GM12874 (cell line): Measurements from ENCODE around the gene LRRC53.

Experiments
- TF ChIP-seq, protein P1 (sequence below): IDR thresholded peaks from 2 replicates; pipeline ENCODE4 v1.5.1; 2011; ENCODE audit warnings: low read depth, mild to moderate bottlenecking, control low read depth, low read length, moderate library complexity; ENCODE audit not compliant: insufficient read depth

LRRC53 gene

GRCh38 chr1:74430342-74430934 lies 82.0 kb downstream of the LRRC53 start:
- TF ChIP-seq, protein P1, sequence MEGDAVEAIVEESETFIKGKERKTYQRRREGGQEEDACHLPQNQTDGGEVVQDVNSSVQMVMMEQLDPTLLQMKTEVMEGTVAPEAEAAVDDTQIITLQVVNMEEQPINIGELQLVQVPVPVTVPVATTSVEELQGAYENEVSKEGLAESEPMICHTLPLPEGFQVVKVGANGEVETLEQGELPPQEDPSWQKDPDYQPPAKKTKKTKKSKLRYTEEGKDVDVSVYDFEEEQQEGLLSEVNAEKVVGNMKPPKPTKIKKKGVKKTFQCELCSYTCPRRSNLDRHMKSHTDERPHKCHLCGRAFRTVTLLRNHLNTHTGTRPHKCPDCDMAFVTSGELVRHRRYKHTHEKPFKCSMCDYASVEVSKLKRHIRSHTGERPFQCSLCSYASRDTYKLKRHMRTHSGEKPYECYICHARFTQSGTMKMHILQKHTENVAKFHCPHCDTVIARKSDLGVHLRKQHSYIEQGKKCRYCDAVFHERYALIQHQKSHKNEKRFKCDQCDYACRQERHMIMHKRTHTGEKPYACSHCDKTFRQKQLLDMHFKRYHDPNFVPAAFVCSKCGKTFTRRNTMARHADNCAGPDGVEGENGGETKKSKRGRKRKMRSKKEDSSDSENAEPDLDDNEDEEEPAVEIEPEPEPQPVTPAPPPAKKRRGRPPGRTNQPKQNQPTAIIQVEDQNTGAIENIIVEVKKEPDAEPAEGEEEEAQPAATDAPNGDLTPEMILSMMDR = no peak

DNA sequence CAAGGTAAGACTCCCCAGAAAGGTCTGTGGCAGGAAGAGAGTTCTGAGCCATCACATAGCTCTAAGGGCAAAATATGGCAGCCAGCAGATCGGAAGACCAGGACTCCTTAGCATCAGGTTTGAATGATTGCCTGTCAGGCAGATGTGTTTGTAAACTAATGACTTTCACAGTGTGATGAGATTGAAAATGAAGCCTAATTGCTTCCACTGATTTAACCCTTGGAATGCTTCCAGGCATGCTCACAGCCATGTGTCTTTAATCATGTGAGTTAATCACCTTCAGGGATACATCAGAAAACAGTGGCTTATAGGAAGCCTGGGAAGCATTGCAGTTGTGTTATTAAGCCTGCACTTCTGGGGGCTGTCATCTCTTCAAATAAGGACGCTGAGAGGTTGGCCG lies 82.8 kb downstream of the LRRC53 start:
- TF ChIP-seq, protein P1 = no peak

GRCh38 chr1:74427681-74428080 lies 84.7 kb downstream of the LRRC53 start:
- TF ChIP-seq, protein P1 = no peak

DNA sequence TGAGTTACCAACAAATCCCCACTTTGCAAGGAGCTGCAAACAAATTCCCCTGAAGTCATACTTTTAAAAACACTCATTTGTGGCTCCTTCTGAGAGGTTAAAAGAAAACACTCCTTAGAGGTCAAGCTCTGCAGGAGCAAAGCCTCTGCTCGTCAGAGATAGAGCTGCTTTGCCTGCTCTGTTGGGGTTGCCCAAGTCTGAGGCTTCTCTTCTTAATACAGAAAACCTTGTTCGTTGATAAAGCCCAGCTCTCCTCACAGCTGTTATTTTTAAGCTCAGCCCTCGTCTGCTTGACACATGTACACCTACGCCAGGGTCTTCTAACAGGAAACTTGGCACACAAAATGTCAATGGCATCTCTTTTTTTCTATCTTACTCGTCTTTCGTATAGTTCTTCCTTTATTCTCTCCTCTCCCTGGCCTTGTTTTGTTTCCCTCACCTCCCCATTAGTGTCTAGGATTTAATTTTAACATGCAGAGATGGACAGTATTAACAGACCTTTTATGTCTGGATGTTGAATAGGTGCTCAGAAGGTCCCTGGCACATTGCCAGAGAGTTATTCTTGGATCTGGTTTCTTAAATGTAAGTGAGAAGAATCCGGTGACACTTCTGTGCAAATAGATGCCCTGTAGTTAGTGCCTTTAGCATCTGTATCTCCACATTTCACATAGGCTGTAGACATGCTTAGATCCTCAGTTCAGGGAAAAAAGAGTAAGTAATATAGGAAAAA lies 86.0 kb downstream of the LRRC53 start:
- TF ChIP-seq, protein P1 = no peak

GRCh38 chr1:74425676-74426075 lies 86.7 kb downstream of the LRRC53 start:
- TF ChIP-seq, protein P1 = no peak

- TF ChIP-seq, protein P1 = no peak
These were observed 88.9 kb downstream of the LRRC53 start for GRCh38 chr1:74423471-74423870.

DNA sequence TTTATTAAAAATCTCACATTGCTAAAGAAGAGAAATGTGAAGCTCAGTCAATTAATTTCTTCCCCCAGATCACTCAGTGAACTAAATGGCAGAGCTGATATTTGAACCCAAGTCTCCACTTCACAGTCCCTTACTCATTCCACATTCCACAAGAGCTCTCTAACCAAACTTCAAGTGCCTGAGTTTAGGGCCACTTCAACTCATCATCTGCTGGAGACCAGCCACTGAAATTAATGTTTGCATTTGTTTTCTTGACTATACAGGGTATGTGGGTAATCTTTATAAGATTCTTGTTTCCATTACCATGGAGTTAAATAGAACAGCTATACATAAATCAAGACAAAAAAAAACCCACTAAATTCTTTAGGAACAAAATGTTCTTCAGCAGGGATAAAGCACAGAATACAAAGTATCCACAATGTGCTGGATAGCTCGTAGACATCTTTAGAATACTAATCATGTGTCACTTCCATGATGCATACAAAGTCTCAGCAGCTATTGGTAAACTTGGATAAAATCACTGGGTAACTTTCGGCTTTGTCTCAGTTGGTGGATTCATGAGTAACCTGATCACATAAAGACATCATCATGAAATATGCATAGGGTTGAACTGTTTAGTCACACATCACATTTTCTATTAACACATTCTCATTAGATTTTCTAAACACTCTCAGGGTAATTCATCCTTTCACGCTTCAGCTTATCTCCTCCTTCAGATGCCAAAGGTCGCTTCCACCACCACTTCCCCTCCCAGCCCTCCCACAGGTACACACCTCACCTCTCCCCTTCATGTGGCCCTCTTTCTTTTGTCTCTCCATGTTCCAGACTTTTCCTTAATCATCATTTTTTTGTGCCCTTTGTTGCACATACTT lies 89.8 kb downstream of the LRRC53 start:
- TF ChIP-seq, protein P1 = no peak
